Stomach (tissue), 4 donors: ENCODE data around the gene TSPAN33.

Source experiments
- CTCF ChIP-seq, 7 experiments: fragments of 450-650 bp in 4 of 7; fragments of 200-600 bp in 3 of 7; sonication (generic) in 3 of 7; IDR thresholded peaks; one replicate each; pipeline ENCODE4 v1.5.1; 2016 to 2019; ENCODE audit warnings: antibody characterized with exemption in 7 of 7, control low read depth in 2 of 7, mild to moderate bottlenecking in 1 of 7
- EP300 ChIP-seq: sonication (generic); formaldehyde crosslinking; IDR thresholded peaks from one replicate; pipeline ENCODE4 v1.6.1; 2017; ENCODE audit warnings: antibody characterized with exemption
- POLR2AphosphoS5 ChIP-seq, 3 donors: sonication (generic); formaldehyde crosslinking; IDR thresholded peaks; one replicate each; pipeline ENCODE4 v1.6.1; 2016; ENCODE audit warnings: antibody characterized with exemption in 3 of 3

- TF ChIP-seq CTCF (IDR thresholded peaks at IDR 0.05) (no peak), POLR2AphosphoS5 (IDR thresholded peaks at IDR 0.05) (no peak), EP300 (no peak)
Observed at GRCh38 chr7:129143724-129144094, 798 bp upstream of the TSPAN33 start.
